Activated CD4-positive, alpha-beta T cell treated with anti-CD3 and anti-CD28 coated beads, Interleukin-2, amount 50 U/mL, for 4 hours (primary cell): ENCODE measurements around the gene SORCS2.

ENCODE experiments used
- DNase-seq, 2 experiments: peaks; one replicate each; pipeline ENCODE4 v3.0.0-alpha.2; 2020

Gene SORCS2

DNA sequence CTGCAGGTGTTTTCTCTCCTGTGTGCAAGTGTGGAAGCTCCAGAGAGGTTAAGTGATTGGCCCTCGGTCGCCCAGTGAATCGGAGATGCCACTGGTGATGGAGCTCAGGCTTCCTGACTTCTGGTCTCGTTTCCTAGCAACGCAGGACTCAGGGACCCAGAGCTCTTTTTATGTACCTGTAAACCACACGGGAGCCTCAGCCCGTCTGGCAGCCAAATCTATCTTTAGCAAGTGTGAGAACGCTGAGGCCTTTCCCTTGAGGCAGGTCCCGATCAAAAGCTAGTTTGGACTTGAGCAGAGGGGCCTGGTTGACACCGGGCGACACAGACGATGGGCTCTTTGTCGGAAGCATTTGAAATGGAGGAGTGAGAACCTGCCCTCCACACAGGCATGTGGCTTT lies 116.8 kb downstream of the SORCS2 start:
- DNase-seq, result no peak

DNA sequence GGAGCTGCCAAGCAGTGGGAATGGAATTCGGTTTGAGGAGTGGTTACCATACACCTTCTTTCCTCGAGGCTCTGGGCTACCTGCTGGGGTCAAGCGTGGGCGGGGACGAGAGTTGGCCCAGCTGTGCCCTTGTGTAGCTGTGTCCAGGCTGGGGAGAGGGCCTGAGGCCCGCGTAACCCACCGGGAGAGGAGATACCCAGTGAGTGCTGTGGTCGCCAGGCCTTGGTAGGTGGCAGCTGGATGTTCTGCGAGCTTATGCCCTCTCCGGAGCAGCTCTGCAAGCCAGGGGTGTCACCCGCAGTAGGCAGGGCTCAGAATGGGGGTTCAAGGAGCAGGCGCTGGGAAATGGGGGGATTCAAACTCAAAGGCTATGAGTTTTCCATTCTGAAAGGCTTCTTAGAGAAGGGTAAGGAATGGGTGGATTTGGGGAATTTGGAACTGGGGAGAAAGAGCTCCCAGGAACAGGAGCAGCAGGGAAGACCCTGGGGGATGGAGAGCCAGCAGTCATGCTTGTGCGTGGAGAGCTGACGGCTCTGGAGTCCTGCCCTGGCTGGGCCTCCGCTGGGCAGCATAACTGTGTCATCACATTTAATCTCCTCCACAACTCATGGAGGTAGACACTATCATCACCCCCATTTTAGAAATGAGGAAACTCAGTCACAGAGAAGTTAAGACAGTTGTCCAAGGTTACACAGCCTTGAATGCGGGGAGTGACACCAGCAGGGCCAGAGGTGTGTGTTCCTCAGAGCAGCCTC lies 117.5 kb downstream of the SORCS2 start:
- no peak for DNase-seq

DNA sequence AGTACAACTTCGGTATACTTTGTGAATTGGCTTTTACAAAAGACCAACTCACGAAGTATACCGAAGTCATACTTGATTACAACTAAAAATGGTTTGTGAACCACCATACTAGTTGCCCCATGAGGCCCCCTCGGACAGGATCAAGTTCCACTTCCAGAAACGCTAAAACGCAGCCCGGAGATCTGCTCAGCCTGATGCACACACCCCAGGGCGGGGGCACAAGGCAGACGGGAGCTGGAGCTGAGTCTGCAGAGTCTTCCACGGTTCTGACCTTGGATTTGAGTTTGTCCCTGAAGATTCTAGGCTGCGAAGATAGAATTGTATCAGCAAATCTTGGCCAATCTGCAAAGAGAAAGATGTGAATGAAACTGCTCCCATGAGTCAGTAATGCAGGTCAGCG lies 118.1 kb downstream of the SORCS2 start:
- DNase-seq, result no peak

DNA sequence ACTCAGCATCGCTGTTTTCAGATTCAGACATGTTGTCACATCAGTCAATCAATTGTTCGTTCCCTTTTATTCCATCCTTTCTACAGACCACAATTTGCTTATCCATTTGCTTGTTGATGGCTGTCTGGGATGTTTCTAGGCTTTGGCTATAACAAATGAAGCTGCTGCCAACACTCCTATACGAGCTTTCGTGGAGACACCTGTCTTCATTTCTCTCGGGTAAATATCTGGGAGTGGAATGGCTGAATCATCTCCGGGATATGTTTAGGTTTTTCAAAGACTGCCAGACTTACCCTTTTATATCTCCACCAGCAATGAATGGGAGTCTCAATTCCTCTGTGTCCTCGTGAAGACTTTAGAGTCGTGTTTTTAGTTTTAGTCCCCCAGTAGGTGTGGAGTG lies 118.9 kb downstream of the SORCS2 start:
- DNase-seq, result no peak

DNA sequence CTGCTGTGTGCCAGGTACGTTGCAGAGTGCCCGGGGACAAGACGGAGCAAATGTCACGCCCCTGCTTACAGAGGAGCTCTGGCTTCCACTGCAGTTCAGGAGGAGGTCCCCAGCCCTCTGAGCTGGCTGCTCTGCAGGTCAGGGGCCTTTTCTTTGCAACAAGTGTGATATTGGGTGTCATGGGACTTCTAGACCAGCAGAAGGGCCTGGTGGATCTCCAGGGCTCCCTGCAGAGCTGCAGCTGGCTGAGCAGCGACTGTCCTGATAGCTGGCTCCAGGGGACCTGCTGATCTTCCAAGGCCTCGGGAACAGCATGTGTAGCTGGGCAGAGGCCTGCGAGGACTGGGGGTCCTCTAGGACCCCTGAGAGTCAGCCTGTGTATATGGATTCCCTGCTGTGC lies 120.4 kb downstream of the SORCS2 start:
- DNase-seq, result no peak

DNA sequence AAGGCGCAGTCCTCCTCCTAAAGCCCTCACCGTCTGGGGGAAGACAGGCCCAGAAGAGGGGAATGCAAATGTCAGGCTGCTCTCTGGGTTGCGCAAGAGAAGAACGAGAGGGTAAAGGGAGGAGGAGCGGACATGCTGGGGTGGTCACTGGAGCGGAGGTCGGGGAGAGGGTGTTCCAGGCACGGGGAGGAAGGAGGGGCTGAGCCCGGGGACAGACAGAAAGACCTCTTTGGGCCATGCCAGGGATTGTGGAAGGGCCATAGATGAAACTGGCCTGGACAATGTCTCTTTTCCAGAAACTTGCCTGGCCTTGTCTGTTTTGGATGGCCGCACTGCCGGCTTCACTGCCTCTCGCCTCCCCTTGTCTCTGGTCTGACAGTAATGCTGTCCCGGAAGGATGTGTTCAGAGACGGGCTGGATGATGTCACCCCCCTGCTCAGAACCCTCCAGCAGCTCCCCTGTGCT lies 121.0 kb downstream of the SORCS2 start:
- DNase-seq, result no peak

DNA sequence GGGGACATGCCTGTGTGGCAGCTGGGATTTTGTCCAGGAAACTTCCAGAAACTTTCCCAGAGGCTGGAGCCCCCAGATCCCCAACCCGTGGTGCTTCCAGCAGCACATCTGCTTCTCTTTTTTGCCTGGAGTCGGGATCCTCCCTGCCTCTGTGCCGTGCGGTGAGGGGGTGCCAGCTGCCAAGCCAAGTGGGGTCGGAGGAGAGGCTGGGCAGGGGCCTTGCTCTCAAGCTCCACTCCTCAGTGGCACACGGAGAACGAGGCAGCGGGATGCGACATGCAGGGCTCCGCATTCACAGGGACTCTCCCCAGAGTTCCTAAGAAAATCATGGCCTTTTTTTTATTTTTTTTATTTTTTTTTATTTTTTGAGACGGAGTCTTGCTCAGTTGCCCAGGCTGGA lies 121.7 kb downstream of the SORCS2 start:
- DNase-seq, result no peak

DNA sequence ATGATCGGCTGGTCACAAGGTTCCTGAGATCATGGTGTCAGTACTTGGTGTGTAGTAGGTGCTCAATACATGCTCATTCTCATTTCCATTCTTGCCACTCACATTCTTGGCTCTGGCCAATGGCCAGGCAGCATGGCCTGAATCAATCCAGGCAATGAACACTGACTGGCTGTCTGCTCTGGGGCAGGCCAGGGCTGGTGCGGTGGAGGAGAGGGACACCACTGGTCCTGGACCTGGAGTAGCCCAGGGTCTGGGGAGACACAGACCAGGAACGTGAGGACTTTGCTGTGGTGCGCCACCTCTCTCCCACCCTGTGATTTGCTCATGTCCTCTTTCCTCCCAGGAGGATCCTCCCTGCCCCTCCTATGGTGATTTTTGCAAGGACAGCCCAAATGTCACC lies 122.9 kb downstream of the SORCS2 start:
- no peak for DNase-seq

DNA sequence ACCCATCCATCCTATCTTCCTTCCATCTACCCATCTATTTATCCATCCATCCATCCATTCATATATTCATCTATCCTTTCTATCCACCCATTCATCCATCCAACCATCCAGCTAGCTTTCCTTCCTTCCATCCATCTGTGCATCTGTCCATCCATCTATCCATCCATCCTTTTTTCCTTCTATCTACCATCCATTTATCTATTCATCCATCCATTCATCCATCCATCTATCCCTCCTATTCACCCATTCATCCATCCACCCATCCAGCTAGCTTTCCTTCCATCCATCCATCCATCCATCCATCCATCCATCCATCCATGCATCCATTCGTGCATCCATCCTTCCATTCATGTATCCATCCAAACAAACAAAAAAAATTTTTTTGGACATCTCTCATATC lies 123.6 kb downstream of the SORCS2 start:
- DNase-seq, result no peak

DNA sequence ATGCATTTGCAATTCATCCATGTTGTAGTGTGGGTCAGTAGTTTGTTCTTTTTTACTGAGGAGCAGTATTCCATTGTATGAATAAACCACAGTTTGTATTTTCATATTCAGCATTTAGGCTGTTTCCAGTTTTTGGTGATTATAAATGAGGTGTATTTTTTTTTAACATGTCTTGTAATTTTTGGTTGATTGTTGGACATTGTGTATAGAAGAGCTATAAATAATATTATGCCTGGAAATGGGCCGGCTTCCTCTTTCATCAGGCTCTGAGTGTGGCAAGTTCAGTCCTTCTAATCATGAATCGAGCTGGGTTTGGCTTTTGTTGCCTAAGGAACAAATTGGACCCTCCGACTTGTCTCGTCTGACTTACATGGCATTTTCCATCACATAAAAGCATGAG lies 126.7 kb downstream of the SORCS2 start:
- DNase-seq, result no peak

DNA sequence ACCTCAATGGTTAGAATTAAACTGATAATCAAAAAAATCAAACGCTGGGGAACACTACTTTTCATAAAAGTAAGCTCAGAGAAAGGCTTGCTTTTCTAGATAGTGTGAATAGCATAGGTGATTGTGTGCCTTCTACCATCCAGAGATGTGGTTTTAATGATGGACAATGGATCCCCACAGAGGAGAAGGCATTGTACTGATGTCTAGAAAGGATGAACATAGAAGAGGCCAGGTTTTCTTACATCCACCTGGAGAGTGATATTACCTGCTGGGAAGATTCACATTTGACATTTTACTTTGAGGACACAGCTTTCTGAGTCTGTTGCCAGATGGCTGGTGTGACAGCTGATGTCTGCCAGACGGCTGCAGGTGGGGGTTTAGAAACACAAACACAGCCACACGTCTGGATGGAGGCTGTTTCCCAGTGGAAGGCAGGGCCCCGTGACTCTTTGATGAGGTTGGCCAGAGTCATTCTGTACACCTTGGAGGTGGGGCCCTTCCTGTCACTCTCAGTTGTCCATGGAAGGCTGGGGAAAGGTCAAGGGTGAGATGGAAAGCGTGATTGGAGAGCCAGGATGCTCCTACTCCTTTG lies 128.0 kb downstream of the SORCS2 start:
- DNase-seq, result no peak

DNA sequence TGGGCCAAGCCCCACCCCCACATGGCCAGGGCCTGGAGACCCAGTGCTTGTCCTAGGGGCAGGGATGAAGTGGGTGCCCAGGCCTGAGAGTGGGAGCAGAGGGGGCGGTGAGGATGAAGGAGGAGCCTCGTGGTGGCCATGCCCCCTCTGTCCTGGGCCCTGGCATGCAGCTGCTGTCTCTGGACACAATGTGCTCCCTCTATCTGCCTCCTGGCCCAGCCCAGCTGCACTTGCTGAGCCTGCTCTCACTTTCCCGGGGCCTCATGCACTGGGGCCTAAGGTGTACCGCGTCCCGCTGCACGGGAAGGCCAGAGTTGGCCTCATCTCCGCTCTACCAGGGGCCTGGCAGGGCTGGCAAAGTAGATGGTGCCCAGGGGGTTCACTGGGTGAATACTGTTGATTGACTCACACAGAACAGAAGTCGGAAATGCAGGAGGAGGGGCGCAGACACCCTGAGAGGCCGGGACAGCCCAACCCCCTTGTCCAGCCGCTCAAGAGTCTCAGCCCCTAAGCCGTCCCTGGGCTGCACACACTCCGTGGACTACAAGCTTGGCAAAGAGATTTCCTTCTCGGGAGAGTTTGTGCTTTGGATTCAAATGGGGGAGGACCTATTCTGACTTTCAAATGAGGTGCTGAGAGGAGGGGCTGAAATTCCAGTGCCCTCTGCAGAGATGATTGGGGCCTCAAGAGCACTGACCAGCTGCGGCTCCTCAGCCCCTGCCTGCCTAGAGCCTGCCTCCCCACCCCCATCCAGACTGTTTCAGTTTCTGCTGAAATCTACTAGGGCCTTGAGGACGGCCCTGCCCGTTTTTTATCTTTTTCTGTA lies 130.0 kb downstream of the SORCS2 start:
- no peak for DNase-seq

DNA sequence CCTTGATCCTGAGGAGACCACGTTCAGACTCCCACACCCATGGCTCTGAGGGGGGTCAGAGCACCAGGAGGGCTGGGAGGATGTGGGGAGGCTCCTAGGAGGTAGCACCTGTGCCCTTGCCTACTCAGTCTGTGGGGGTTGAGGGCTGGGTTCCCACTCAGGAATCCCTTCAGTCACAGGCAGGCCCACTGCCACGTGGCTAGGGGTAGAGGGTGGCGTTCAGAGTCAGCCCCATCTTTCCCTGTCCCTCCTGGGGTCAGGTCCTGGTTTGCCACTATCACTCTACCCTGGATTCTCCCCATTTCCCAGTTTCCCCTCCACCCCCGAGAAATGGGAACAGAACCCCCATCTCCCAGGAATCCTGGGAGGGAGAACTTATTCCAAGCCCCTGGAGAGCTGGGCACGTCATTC lies 131.1 kb downstream of the SORCS2 start:
- no peak for DNase-seq

DNA sequence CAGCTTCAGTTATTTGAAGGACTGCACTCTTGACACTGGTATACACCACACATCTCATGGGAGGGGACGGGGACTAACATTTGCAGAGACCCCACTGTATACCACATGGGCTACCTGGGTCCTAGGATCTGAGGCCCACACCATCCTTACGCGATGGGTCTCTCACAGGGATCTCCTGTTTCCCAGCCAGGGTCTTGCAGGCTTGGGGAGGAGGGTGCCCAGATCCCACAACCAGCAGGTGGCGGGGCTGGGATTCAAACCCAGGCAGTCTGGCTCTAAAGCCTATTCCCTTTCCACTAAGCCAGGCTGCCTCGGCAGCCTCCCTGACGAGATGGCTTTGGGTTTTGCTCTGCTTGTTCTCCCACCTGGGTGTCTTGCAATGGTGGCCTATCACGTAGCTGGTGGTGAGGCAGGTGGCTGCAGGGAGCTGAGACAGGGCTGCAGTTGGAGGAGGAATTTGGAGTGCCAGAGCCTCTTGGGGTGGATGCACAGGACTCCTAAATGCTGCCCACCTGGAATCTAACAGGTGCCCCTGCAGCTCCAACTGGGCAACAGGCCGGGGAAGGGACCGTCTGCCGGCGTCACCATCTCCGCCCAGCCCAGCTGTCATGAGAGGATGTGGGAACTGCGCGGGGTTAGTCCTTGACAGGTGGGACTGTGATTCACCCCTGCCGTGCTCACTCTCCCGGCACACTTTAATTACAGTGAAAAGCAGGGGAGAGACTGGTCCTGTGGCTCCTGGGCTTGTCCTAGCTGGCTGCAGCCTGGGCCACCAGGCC lies 131.7 kb downstream of the SORCS2 start:
- DNase-seq, result no peak

DNA sequence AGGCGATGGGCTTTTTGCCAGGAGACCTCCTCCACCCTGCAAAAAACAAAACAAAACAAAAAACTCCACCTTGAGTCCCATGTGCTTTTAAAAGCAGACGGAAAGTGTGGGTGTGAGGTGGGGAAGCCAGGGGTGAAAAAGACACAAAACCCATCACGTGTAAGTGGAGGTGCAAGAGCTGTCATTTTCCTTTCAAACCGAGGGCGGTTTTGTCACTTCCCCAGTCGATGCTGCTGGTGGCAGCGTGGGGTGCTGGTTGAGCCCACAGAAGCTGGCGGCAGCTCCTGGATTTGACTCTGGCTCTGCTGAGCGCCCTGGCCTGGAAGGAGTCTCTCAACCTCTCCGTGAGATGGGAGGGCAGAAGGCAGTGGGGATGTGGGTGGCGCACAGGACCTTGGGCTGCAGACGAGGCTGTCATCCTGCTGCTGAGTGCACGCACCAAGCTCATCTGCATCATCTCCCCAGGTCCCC lies 132.3 kb downstream of the SORCS2 start:
- no peak for DNase-seq

DNA sequence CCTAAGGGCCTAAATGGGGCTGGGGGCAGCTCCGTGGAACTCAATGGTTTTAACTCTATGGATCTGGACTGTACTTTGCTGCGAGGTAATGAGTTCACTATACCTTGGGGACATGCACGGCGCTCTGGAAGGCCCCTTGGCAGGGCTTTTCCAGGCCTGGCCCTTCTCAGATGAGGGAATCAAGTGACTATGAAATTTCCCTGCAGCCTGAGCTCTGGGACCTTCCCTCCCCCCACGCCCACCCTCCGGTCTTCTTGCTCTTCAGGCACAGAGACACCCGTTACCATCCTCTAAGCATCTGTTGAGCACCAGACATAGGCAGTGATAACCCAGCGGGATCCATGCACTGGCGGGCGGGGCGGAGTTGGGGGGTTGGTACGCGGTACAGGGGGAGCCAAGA lies 133.2 kb downstream of the SORCS2 start:
- no peak for DNase-seq

DNA sequence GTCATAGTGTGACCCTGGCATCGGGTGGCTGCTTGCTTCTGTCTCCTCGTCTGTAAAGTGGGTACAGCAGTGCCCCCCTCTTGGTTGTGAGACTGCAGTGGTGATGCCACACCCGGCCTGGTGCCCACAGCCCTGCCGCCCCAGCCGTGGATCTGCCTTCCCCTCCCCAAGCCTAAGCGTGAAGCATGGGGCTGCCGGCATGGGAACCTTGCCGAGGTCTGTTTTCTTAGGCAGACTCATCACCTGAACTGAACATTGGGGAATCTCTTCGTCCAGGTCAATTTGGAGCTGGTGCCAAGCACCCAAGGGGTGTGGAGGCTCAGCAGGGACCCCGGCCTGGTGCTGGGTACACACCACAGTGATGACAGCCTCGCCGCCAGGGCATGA lies 134.0 kb downstream of the SORCS2 start:
- DNase-seq, result no peak

DNA sequence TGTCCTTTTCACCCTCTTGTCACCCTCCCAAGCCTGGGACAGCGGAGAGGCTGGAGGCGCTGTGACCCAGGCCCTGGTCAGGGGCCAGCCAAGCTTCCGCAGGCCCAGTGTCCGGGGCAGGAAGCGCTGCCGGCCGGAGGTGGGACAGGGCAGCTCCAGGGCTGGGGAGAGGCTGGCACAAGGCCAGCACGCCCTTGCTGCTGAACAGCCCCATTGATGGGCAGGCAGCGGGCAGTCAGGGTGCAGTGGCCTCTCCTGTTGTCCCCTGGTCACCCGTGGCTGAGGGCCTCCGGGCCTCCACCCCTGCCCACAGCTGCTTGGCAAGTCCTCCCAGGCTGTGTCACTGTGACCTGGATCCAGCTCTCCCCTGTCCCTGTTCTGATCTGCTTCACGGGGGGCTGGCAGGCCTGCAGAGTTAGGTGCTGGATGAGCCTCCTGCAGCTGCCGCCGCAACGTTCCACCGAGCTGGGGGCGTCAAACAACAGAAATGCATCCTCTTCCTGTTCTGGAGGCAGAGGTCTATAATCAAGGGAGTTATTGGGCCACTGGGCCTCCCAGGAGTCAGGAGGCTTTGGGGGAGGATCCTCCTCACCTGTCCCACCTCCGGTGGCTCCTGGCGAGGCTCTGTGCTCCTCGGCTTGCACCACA lies 134.5 kb downstream of the SORCS2 start:
- no peak for DNase-seq

DNA sequence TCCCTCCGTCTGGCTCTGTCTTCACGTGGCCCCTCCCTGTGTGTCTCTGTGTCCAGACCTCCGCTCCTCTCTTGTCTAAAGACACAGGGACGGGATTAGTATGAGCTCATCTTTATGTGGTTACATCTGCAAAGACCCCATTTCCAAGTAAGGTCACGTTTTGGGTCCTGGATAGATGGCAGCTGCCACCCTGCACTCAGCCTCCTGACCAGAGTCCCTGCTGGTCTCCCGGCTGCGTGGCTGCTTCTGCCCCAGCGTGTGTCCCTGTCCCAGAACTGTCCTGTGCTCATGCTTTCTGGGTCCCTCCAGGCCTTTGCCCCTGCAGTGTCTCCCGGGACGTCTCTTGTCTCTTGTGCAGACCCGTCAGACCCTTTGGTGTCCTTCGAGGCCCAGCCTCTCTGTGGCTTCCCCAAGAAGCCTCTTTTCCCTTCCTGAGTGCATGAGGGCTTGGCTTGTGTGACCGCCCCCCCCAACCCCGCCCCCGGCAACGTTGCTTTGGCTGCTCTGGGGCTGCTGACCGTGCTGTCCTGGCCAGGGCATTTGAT lies 135.1 kb downstream of the SORCS2 start:
- no peak for DNase-seq

DNA sequence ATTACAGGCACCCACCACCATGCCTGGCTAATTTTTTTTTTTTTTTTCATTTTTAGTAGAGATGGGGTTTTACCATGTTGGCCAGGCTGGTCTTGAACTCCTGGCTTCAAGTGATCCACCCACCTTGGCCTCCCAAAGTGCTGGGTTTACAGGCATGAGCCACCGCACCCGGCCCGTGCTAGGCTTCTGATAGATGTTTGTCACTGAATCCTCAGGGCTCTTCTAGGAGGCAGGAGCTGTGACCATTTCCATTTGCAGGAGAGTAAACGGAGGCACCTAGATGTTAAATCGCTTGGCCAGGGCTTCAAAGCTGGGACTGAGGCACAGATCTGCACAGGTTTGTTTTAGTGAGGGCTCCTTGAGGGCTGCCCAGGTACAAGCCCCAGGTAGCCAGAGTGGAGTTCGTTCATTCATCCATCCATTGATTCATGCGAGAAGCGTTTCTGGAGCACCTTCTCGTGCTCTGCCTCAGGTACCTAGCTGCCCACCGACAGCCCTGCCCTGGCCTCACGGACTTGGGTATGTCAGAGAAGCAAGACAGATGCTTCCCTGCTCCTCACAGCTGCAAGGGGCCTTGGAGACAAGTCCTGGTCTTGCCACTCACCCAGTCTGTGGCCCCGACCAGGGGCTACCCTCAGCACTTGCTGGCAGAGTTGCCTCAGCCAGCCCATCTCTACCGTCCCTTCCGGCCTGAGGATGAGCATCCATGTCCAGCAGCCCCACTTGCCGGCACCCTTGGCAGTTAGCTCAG lies 136.0 kb downstream of the SORCS2 start:
- DNase-seq, result no peak

DNA sequence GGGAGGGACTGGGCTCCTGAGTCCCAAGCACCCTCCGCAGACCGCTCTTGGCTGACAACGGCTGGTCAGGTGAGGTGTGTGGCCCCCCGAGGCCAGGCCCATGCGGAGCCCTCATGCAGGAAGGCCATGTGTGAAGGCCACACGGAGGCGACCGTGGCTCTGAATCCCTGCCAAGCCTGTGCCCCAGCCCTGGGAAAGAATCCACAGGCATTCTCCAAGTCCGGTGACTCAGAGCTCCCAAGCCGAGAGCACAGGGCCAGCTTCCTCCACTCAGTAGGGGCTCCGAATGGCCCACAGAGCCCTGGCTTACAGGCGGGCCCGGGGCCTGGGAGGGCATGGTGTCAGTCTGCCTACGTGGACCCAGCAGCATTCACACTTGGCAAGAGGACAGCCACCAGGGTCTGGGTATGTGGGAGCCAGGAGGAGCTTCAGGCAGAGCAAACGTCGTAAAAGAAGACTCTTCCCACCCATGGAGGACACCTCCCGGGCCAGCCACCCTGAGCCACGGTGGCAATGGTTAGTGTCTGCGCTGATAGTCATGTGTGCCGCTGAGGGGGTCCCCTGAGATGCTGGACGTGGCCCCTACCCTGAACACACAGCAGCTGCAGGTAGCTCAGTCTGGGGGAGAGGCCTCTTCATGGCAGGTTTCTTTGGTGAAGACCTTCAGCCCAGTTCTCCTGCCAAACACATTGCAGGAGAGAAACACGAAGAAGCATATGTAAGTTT lies 136.7 kb downstream of the SORCS2 start:
- DNase-seq, result no peak
